IMR-90 (cell line): ENCODE data around the gene MSH5.

Experiments used
- BHLHE40 ChIP-seq: fragments of 150-350 bp; IDR thresholded peaks from 2 replicates; pipeline ENCODE4 v1.6.1; 2016; ENCODE audit warnings: mild to moderate bottlenecking, low read depth, low read length
- CEBPB ChIP-seq: IDR thresholded peaks from 2 replicates; pipeline ENCODE4 v1.6.1; 2012; ENCODE audit warnings: low read depth, low read length, improper control_type of control experiment
- FOS ChIP-seq: fragments of 150-350 bp; IDR thresholded peaks from 2 replicates; pipeline ENCODE4 v1.6.1; 2016; ENCODE audit warnings: low read depth, low read length
- MAFK ChIP-seq: IDR thresholded peaks from 2 replicates; pipeline ENCODE4 v1.6.1; 2012; ENCODE audit warnings: low read depth, low read length, improper control_type of control experiment
- MXI1 ChIP-seq: IDR thresholded peaks from 2 replicates; pipeline ENCODE4 v1.6.1; 2012; ENCODE audit warnings: low read depth, mild to moderate bottlenecking, low read length, moderate library complexity, borderline replicate concordance
- POLR2A ChIP-seq: IDR thresholded peaks from 2 replicates; pipeline ENCODE4 v1.6.1; 2012; ENCODE audit warnings: mild to moderate bottlenecking, low read depth, low read length
- RAD21 ChIP-seq: IDR thresholded peaks from 2 replicates; pipeline ENCODE4 v1.6.1; 2012; ENCODE audit warnings: low read length, improper control_type of control experiment
- RFX5 ChIP-seq: IDR thresholded peaks from 2 replicates; pipeline ENCODE4 v1.8.0; 2012; ENCODE audit warnings: low read depth, mild to moderate bottlenecking, low read length, moderate library complexity
- TF ChIP-seq, protein P1 (sequence below): fragments of 150-350 bp; IDR thresholded peaks from 2 replicates; pipeline ENCODE4 v1.6.1; 2017; ENCODE audit warnings: mild to moderate bottlenecking, antibody characterized with exemption, low read length, low read depth
- TF ChIP-seq, protein P2 (sequence below): conservative IDR thresholded peaks from 2 replicates; pipeline ENCODE4 v1.5.1; 2012; ENCODE audit warnings: mild to moderate bottlenecking, low read depth, low read length, improper control_type of control experiment
- TF ChIP-seq, protein P3 (sequence below): fragments of 150-350 bp; IDR thresholded peaks from 2 replicates; pipeline ENCODE4 v1.6.1; 2016; ENCODE audit warnings: low read depth, mild to moderate bottlenecking, low read length, moderate library complexity, borderline replicate concordance

DNA sequence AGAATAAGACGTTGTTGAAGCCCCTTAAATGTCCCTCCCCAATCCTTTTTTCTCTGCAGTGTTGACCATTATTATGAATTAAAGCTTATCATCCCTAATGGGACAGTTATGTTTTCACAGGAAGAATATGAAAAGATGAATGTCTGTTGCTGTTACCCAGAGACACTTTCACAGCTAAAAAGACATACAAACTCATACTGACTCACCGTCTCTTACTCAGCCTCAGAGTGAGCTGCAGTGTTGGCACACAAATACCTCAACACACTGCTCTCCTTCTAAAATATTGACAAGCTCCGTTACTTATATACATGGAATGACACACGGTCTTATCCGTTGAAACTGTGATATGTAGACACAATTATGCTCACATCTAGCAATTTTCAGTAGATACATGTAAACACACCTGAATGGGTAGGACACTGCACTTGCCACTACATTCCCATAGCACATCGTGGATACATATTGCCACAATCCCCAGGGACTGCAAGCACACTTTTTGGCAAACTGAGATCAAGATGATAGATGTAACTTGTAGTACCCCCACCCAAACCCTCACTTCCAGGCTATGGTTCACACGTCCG, 13.0 kb downstream of the MSH5 start:
- TF ChIP-seq MAFK (no peak; the same call in 1 of the 2 replicates), FOS (peak; percentile 70), MXI1 (no peak), POLR2A (no peak), BHLHE40 (peak; percentile 26; the same call in 1 of the 2 replicates), CEBPB (peak; percentile 60; the same call in 1 of the 2 replicates), RAD21 (no peak), RFX5 (no peak)
- TF ChIP-seq, protein P1, sequence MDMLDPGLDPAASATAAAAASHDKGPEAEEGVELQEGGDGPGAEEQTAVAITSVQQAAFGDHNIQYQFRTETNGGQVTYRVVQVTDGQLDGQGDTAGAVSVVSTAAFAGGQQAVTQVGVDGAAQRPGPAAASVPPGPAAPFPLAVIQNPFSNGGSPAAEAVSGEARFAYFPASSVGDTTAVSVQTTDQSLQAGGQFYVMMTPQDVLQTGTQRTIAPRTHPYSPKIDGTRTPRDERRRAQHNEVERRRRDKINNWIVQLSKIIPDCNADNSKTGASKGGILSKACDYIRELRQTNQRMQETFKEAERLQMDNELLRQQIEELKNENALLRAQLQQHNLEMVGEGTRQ = no peak
- TF ChIP-seq, protein P2, sequence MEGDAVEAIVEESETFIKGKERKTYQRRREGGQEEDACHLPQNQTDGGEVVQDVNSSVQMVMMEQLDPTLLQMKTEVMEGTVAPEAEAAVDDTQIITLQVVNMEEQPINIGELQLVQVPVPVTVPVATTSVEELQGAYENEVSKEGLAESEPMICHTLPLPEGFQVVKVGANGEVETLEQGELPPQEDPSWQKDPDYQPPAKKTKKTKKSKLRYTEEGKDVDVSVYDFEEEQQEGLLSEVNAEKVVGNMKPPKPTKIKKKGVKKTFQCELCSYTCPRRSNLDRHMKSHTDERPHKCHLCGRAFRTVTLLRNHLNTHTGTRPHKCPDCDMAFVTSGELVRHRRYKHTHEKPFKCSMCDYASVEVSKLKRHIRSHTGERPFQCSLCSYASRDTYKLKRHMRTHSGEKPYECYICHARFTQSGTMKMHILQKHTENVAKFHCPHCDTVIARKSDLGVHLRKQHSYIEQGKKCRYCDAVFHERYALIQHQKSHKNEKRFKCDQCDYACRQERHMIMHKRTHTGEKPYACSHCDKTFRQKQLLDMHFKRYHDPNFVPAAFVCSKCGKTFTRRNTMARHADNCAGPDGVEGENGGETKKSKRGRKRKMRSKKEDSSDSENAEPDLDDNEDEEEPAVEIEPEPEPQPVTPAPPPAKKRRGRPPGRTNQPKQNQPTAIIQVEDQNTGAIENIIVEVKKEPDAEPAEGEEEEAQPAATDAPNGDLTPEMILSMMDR = no peak
- TF ChIP-seq, protein P3, sequence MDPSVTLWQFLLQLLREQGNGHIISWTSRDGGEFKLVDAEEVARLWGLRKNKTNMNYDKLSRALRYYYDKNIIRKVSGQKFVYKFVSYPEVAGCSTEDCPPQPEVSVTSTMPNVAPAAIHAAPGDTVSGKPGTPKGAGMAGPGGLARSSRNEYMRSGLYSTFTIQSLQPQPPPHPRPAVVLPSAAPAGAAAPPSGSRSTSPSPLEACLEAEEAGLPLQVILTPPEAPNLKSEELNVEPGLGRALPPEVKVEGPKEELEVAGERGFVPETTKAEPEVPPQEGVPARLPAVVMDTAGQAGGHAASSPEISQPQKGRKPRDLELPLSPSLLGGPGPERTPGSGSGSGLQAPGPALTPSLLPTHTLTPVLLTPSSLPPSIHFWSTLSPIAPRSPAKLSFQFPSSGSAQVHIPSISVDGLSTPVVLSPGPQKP = no peak
